Measurements from ENCODE around the gene CDH4. TPM values are rescaled to one million over a fixed set of nuclear protein-coding genes. Genes with fewer than 3 reads are reported as not detected.

CDH4 gene
- total and polyA plus RNA-seq, 9 of the 15 experiments (the other 6 are each of a cell fraction or from before 2014, with no cell fraction given): 0.04 TPM; not detected in 8

DNA sequence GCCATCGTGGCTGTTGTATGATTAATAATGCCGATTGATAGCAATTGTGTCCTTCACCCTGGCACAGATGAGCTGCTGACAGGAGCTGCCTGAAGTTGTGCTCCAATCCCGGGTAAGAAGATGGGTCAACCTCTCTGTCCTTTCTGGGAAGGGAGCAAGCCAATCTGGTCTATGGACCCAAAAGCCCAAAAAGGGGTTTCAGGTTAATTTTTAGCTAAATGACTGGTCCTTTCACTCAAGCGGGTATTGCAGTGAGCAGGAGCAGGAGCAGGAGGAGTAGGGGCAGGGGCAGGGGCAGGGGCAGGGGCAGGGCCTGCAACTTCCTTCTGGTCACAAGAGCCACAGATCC, 648.9 kb downstream of the CDH4 start:
- no peaks in the 10 kb centered on the region for H3K79me2 ChIP-seq (ENCODE audit: control insufficient read depth, insufficient read depth, low read length)
- no peak overlapping the region for H3K4me2 ChIP-seq (ENCODE audit: insufficient read depth, low read length)
- in situ Hi-C loops (cut with MboI): no loop called here
- H3K27ac ChIP-seq (ENCODE audit: extremely low read depth, low read depth, low read length): no peak overlapping the region
- H3K36me3 ChIP-seq (ENCODE audit: control insufficient read depth, insufficient read depth, low read length): no peaks in the 10 kb centered on the region
- H3K9ac ChIP-seq (ENCODE audit: insufficient read depth in 1 of 2, low read depth in 2 of 2, low read length in 2 of 2): no peak overlapping the region
- ChIA-PET POLR2A (interaction anchor here (0.6 kb wide), 1 partner anchor 764 kb away, joined by 4 read pairs; no protein-coding TSS in a partner anchor), CTCF (ENCODE audit: low intra/inter-chr PET ratio) (interaction anchor here (0.6 kb wide), 1 partner anchor 368 kb away, joined by 3 read pairs; no protein-coding TSS in a partner anchor)
- intact Hi-C loops (cut with micrococcal nuclease): no loop called here
- TF ChIP-seq NRF1 (conservative IDR thresholded peaks at IDR 0.05 in 1 of 2, IDR thresholded peaks at IDR 0.05 in 1 of 2): no peak
- no peak for TF ChIP-seq ZFPM2 (CRISPR knock-in tag; IDR thresholded peaks at IDR 0.05)
- no peak for TF ChIP-seq SAFB (IDR thresholded peaks at IDR 0.05; ENCODE audit: borderline replicate concordance, low read depth, low read length)
- no peak for TF ChIP-seq THAP12 (CRISPR knock-in tag; IDR thresholded peaks at IDR 0.05)
- no peak for TF ChIP-seq TARDBP (IDR thresholded peaks at IDR 0.05)
- no peak for TF ChIP-seq ZBTB9 (CRISPR knock-in tag; IDR thresholded peaks at IDR 0.05)
- no peak for TF ChIP-seq EGR1 (conservative IDR thresholded peaks at IDR 0.05)
- TF ChIP-seq GATAD2B (IDR thresholded peaks at IDR 0.05; ENCODE audit: borderline replicate concordance): no peak
- no peak for TF ChIP-seq POLR2B (IDR thresholded peaks at IDR 0.05; ENCODE audit: low read depth, partially characterized antibody)
- no peak for TF ChIP-seq SMC3 (conservative IDR thresholded peaks at IDR 0.05; ENCODE audit: insufficient read depth, low read depth, low read length)
- no peak for TF ChIP-seq CHCHD3 (CRISPR knock-in tag; IDR thresholded peaks at IDR 0.05)
- TF ChIP-seq NFXL1 (CRISPR knock-in tag; IDR thresholded peaks at IDR 0.05): no peak
- TF ChIP-seq, protein P1, sequence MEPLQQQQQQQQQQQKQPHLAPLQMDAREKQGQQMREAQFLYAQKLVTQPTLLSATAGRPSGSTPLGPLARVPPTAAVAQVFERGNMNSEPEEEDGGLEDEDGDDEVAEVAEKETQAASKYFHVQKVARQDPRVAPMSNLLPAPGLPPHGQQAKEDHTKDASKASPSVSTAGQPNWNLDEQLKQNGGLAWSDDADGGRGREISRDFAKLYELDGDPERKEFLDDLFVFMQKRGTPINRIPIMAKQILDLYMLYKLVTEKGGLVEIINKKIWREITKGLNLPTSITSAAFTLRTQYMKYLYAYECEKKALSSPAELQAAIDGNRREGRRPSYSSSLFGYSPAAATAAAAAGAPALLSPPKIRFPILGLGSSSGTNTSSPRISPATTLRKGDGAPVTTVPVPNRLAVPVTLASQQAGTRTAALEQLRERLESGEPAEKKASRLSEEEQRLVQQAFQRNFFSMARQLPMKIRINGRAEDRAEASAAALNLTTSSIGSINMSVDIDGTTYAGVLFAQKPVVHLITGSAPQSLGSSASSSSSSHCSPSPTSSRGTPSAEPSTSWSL (CRISPR knock-in tag; IDR thresholded peaks at IDR 0.05; ENCODE audit: borderline replicate concordance): no peak
- TF ChIP-seq GTF2A2 (tag; IDR thresholded peaks at IDR 0.05): no peak
- FAIRE-seq (no peak), DNase-seq (ENCODE audit: extremely low read depth in 1 of 4, low spot score in 3 of 4) (no peak), ATAC-seq (no peak)
- no TSS peak for BruUV-seq (replicated peaks)
- H3K4me3 ChIP-seq: no peak overlapping the region
- peaks cover 43 to 83% of the 10 kb centered on the region in 2 experiments for H3K27me3 ChIP-seq (ENCODE audit: control insufficient read depth in 2 of 2, insufficient read depth in 2 of 2, low read length in 2 of 2)
- H3K4me1 ChIP-seq (replicated peaks in 1 of 2; ENCODE audit: control insufficient read depth in 2 of 2, insufficient read depth in 2 of 2, low read length in 2 of 2): peaks cover 0 to 25% of the 10 kb centered on the region in 2 experiments; a peak in 2 of 5 replicates
- H3K9me3 ChIP-seq (replicated peaks; ENCODE audit: control insufficient read depth, insufficient read depth, low read depth, low read length): no peaks in the 10 kb centered on the region
- 2% methylated on average over 4 of the region's 4 CpGs for WGBS (ENCODE audit: insufficient coverage, low coverage, missing lambda C conversion rate)
- H4K20me1 ChIP-seq (replicated peaks; ENCODE audit: control insufficient read depth, insufficient read depth, low read length): peaks cover 15% of the 10 kb centered on the region; the same call in 1 of the 2 replicates
- no peaks in the 10 kb centered on the region for H3K9me1 ChIP-seq (ENCODE audit: control insufficient read depth, insufficient read depth, low read length)
- no peak overlapping the region for H2AFZ ChIP-seq (ENCODE audit: low read depth, low read length)
